ENCODE measurements around the gene GABRG3. TPM values are rescaled to one million over a fixed set of nuclear protein-coding genes. Genes with fewer than 3 reads are reported as not detected.

Gene GABRG3
- total and polyA plus RNA-seq, 2 experiments from 2014 or later: 0.15 to 0.43 TPM

- WGBS (ENCODE audit: low lambda C conversion rate, missing lambda C conversion rate): 97% methylated on average over 4 of the region's 4 CpGs
These were observed 508.5 kb downstream of the GABRG3 start for GRCh38 chr15:27479296-27480140.

GRCh38 chr15:27480141-27480530 is 509.2 kb downstream of the GABRG3 start:
- no peak for DNase-seq (ENCODE audit: low spot score)
- Histone ChIP-seq H3K27ac (no peak overlapping the region), H3K9me2 (replicated peaks; ENCODE audit: insufficient read depth) (no peaks in the 10 kb centered on the region), H3K4me3 (no peak overlapping the region), H3K79me2 (no peaks in the 10 kb centered on the region), H3K4me1 (ENCODE audit: insufficient read depth) (no peaks in the 10 kb centered on the region), H4K20me1 (ENCODE audit: insufficient read depth, poor library complexity, severe bottlenecking) (no peaks in the 10 kb centered on the region), H3K36me3 (replicated peaks; ENCODE audit: insufficient read depth, low read depth) (no peaks in the 10 kb centered on the region), H3K9me3 (ENCODE audit: low read depth) (no peaks in the 10 kb centered on the region), H3K27me3 (no peaks in the 10 kb centered on the region), H2AFZ (no peak overlapping the region), H3K4me2 (no peak overlapping the region)
- 94% methylated on average over 5 of the region's 5 CpGs for WGBS (ENCODE audit: low lambda C conversion rate, missing lambda C conversion rate)
- TF ChIP-seq EZH2 (IDR thresholded peaks at IDR 0.05; ENCODE audit: borderline replicate concordance): no peak
- TF ChIP-seq CTCF (IDR thresholded peaks at IDR 0.05; ENCODE audit: poor library complexity): no peak
- no peak for TF ChIP-seq EZH2phosphoT487 (IDR thresholded peaks at IDR 0.05; ENCODE audit: low read depth, severe bottlenecking, unreplicated experiment)

More at GRCh38 chr15:27479296-27480140, 508.5 kb downstream of the GABRG3 start:
- Histone ChIP-seq H2AFZ (no peak overlapping the region), H3K4me2 (no peak overlapping the region), H3K79me2 (no peaks in the 10 kb centered on the region), H3K9me3 (ENCODE audit: low read depth) (no peaks in the 10 kb centered on the region), H3K4me3 (no peak overlapping the region), H3K27ac (no peak overlapping the region), H3K4me1 (ENCODE audit: insufficient read depth) (no peaks in the 10 kb centered on the region), H4K20me1 (ENCODE audit: insufficient read depth, poor library complexity, severe bottlenecking) (no peaks in the 10 kb centered on the region), H3K36me3 (replicated peaks; ENCODE audit: insufficient read depth, low read depth) (no peaks in the 10 kb centered on the region), H3K27me3 (no peaks in the 10 kb centered on the region), H3K9me2 (replicated peaks; ENCODE audit: insufficient read depth) (no peaks in the 10 kb centered on the region)
- DNase-seq (ENCODE audit: low spot score): no peak
- no peak for TF ChIP-seq EZH2 (IDR thresholded peaks at IDR 0.05; ENCODE audit: borderline replicate concordance)

GRCh38 chr15:27480642-27481041 is 509.7 kb downstream of the GABRG3 start:
- Histone ChIP-seq H3K36me3 (replicated peaks; ENCODE audit: insufficient read depth, low read depth) (no peaks in the 10 kb centered on the region), H3K27me3 (no peaks in the 10 kb centered on the region), H3K9me3 (ENCODE audit: low read depth) (no peaks in the 10 kb centered on the region), H3K4me2 (no peak overlapping the region), H3K4me1 (ENCODE audit: insufficient read depth) (no peaks in the 10 kb centered on the region), H3K27ac (no peak overlapping the region), H3K4me3 (no peak overlapping the region), H2AFZ (no peak overlapping the region), H4K20me1 (ENCODE audit: insufficient read depth, poor library complexity, severe bottlenecking) (no peaks in the 10 kb centered on the region), H3K9me2 (replicated peaks; ENCODE audit: insufficient read depth) (no peaks in the 10 kb centered on the region), H3K79me2 (no peaks in the 10 kb centered on the region)
- no peak for DNase-seq (ENCODE audit: low spot score)
- no peak for TF ChIP-seq CTCF (IDR thresholded peaks at IDR 0.05; ENCODE audit: poor library complexity)
- WGBS (ENCODE audit: low lambda C conversion rate, missing lambda C conversion rate): 75% methylated on average over 3 of the region's 3 CpGs

GRCh38 chr15:27481768-27482167 is 510.8 kb downstream of the GABRG3 start:
- Histone ChIP-seq H2AFZ (no peak overlapping the region), H3K9me3 (ENCODE audit: low read depth) (no peaks in the 10 kb centered on the region), H4K20me1 (ENCODE audit: insufficient read depth, poor library complexity, severe bottlenecking) (no peaks in the 10 kb centered on the region), H3K27ac (no peak overlapping the region), H3K9me2 (replicated peaks; ENCODE audit: insufficient read depth) (no peaks in the 10 kb centered on the region), H3K27me3 (no peaks in the 10 kb centered on the region), H3K4me2 (no peak overlapping the region), H3K4me3 (no peak overlapping the region), H3K79me2 (no peaks in the 10 kb centered on the region), H3K36me3 (replicated peaks; ENCODE audit: insufficient read depth, low read depth) (no peaks in the 10 kb centered on the region), H3K4me1 (ENCODE audit: insufficient read depth) (no peaks in the 10 kb centered on the region)
- no peak for DNase-seq (ENCODE audit: low spot score)
- TF ChIP-seq EZH2 (IDR thresholded peaks at IDR 0.05; ENCODE audit: borderline replicate concordance) (no peak), EZH2phosphoT487 (IDR thresholded peaks at IDR 0.05; ENCODE audit: low read depth, severe bottlenecking, unreplicated experiment) (no peak), CTCF (IDR thresholded peaks at IDR 0.05; ENCODE audit: poor library complexity) (no peak)
- WGBS (ENCODE audit: low lambda C conversion rate, missing lambda C conversion rate): 54% methylated on average over 4 of the region's 4 CpGs
